Astrocyte of the spinal cord (primary cell): ENCODE results near the gene REEP5.
A peak's percentile ranks its signal among the peaks of the same experiment; 100 is the strongest.
"Not testable (repeated sequence)": the region's sequence is repeated elsewhere in the genome, so short reads cannot be mapped to it uniquely, and the experiment has no call there.

Experiments used
- DNase-seq: peaks from one replicate; pipeline ENCODE4 v3.0.0; 2011; ENCODE audit warnings: low read depth, low spot score
- H3K4me3 ChIP-seq: 2 replicates; pipeline ENCODE4 v1.5.1; 2011; ENCODE audit warnings: low read depth, mild to moderate bottlenecking, low read length, moderate library complexity
- CTCF ChIP-seq: IDR thresholded peaks from 2 replicates; pipeline ENCODE4 v1.5.1; 2012; ENCODE audit warnings: low read depth, mild to moderate bottlenecking, low read length, inconsistent platforms
- in situ Hi-C: cut with HindIII; loops from 2 replicates; pipeline ENCODE4 v1.10.0; 2017; ENCODE audit warnings: low sequenced_read_pairs

Gene REEP5

GRCh38 chr5:112866739-112867138 is 55.3 kb downstream of the REEP5 start:
- no peak overlapping the region for H3K4me3 ChIP-seq
- no peak for DNase-seq
- in situ Hi-C loops = no loop called here
- TF ChIP-seq CTCF = no peak

- H3K4me3 ChIP-seq = no peak overlapping the region
- in situ Hi-C loops = no loop called here
- no peak for TF ChIP-seq CTCF
- no peak for DNase-seq
Measured at GRCh38 chr5:112865128-112865527, 56.9 kb downstream of the REEP5 start.

GRCh38 chr5:112863549-112863948 is 58.5 kb downstream of the REEP5 start:
- TF ChIP-seq CTCF = no peak
- in situ Hi-C loops = no loop called here
- H3K4me3 ChIP-seq = no peak overlapping the region
- no peak for DNase-seq

GRCh38 chr5:112862085-112862484 is 59.9 kb downstream of the REEP5 start:
- no peak for TF ChIP-seq CTCF
- DNase-seq = no peak
- H3K4me3 ChIP-seq = peak overlapping the region; percentile 98
- in situ Hi-C loops = no loop called here

- peak overlapping the region; percentile 98 for H3K4me3 ChIP-seq
- no peak for DNase-seq
- in situ Hi-C loops = no loop called here
- TF ChIP-seq CTCF = no peak
Measured at GRCh38 chr5:112861638-112861985, 60.4 kb downstream of the REEP5 start.

- DNase-seq = peak; percentile 98
- no peak for TF ChIP-seq CTCF
- in situ Hi-C loops = no loop called here
- H3K4me3 ChIP-seq = peak within 1 kb of the TSS; percentile 98
Measured at GRCh38 chr5:112860929-112861637, 60.9 kb downstream of the REEP5 start, which contains the start of gene SRP19. TSS of gene SRP19 (plus strand) at chr5:112861287. CDS start at chr5:112861377, 90 bp downstream.

GRCh38 chr5:112860571-112860928 is 61.5 kb downstream of the REEP5 start:
- DNase-seq, in situ Hi-C loops: not testable (repeated sequence)
- H3K4me3 ChIP-seq = peak overlapping the region; percentile 98
